Keratinocyte (primary cell): Measurements from ENCODE around the gene KRT24. TPM values are rescaled to one million over a fixed set of nuclear protein-coding genes. Genes with fewer than 3 reads are reported as not detected.
A peak's percentile ranks its signal among the peaks of the same experiment; 100 is the strongest.

Experiments used
- DNase-seq: peaks from one replicate; pipeline ENCODE4 v3.0.0-alpha.2; 2011; ENCODE audit warnings: low read depth, missing footprints, low spot score
- FAIRE-seq: peaks from 2 replicates; lab custom pipeline; 2011; peaks lifted over from hg19 to GRCh38; lab: Jason Lieb, UNC
- H2AFZ ChIP-seq: 2 replicates; pipeline ENCODE4 v1.6.0; 2012; ENCODE audit warnings: low read length, control low read depth, inconsistent platforms; ENCODE audit not compliant: control insufficient read depth
- H3K27ac ChIP-seq: 2 replicates; pipeline ENCODE4 v1.5.1; 2011; ENCODE audit warnings: low read length; ENCODE audit not compliant: control insufficient read depth, insufficient read depth
- H3K27me3 ChIP-seq: 3 replicates; pipeline ENCODE4 v1.6.0; 2011; ENCODE audit warnings: low read length; ENCODE audit not compliant: control insufficient read depth, insufficient read depth; ENCODE audit errors: extremely low read depth
- H3K36me3 ChIP-seq, 2 experiments: 2 replicates in 1 of 2; 3 replicates in 1 of 2; pipeline ENCODE4 v1.5.1; 2011; ENCODE audit warnings: low read length in 2 of 2, mild to moderate bottlenecking in 1 of 2; ENCODE audit not compliant: control insufficient read depth in 2 of 2, insufficient read depth in 2 of 2; ENCODE audit errors: extremely low read depth in 1 of 2
- H3K4me1 ChIP-seq: 3 replicates; pipeline ENCODE4 v1.5.1; 2011; ENCODE audit warnings: low read length; ENCODE audit not compliant: control insufficient read depth, insufficient read depth; ENCODE audit errors: extremely low read depth
- H3K4me2 ChIP-seq: 3 replicates; pipeline ENCODE4 v1.6.0; 2011; ENCODE audit warnings: low read depth, low read length; ENCODE audit not compliant: control insufficient read depth, insufficient read depth; ENCODE audit errors: extremely low read depth
- H3K4me3 ChIP-seq, 3 experiments: fragments of 200-600 bp in 1 of 3; sonication (generic) in 1 of 3; 2 replicates in 2 of 3; 3 replicates in 1 of 3; pipeline ENCODE4 v1.5.1; 2011 to 2016; ENCODE audit warnings: low read length in 3 of 3, mild to moderate bottlenecking in 3 of 3, control low read depth in 2 of 3, inconsistent platforms in 1 of 3, low read depth in 1 of 3, mixed read lengths in 1 of 3, mixed run types in 1 of 3, moderate library complexity in 1 of 3; ENCODE audit not compliant: control insufficient read depth in 2 of 3, insufficient read depth in 2 of 3; ENCODE audit errors: extremely low read depth in 1 of 3
- H3K79me2 ChIP-seq: 2 replicates; pipeline ENCODE4 v1.6.0; 2012; ENCODE audit warnings: low read length; ENCODE audit not compliant: control insufficient read depth, insufficient read depth
- H3K9ac ChIP-seq: 3 replicates; pipeline ENCODE4 v1.6.0; 2011; ENCODE audit warnings: low read length; ENCODE audit not compliant: control insufficient read depth, insufficient read depth; ENCODE audit errors: extremely low read depth
- H3K9me1 ChIP-seq: 3 replicates; pipeline ENCODE4 v1.6.0; 2011; ENCODE audit warnings: low read length; ENCODE audit not compliant: control insufficient read depth, insufficient read depth; ENCODE audit errors: extremely low read depth
- H3K9me3 ChIP-seq: 2 replicates; pipeline ENCODE4 v1.5.1; 2012; ENCODE audit warnings: low read depth, low read length; ENCODE audit not compliant: control insufficient read depth
- H4K20me1 ChIP-seq: 3 replicates; pipeline ENCODE4 v1.6.0; 2011; ENCODE audit warnings: low read length; ENCODE audit not compliant: control insufficient read depth, insufficient read depth; ENCODE audit errors: extremely low read depth
- EZH2 ChIP-seq: IDR thresholded peaks from one replicate; pipeline ENCODE4 v1.6.1; 2012; ENCODE audit warnings: inconsistent platforms, mild to moderate bottlenecking, low read length, moderate library complexity
- dilution Hi-C: fragments of 300-500 bp; cut with MboI; formaldehyde crosslinking; loops from one replicate; pipeline ENCODE4 v1.7.0; 2020; ENCODE audit warnings: low sequenced_read_pairs; ENCODE audit not compliant: extremely low pct_ligation_motif_present
- polyA plus RNA-seq, 5 experiments: library from polyadenylated mRNA; depleted of rRNA in 3 of 5; stranded (reverse) in 3 of 5; stranded (forward) in 1 of 5; unstranded in 1 of 5; fragments of >200 nt; gene quantifications; 1 replicate in 1 of 5; 2 replicates in 3 of 5; 3 replicates in 1 of 5; pipeline versions ENCODE4 v1.2.1 to v1.2.3, GENCODE V29; 2011 to 2012; ENCODE audit warnings: missing spikeins in 2 of 5, low read depth in 1 of 5, low replicate concordance in 1 of 5
- TF ChIP-seq, protein P1 (sequence below), 3 experiments: IDR thresholded peaks in 1 of 3; conservative IDR thresholded peaks in 1 of 3; optimal IDR thresholded peaks in 1 of 3; 2 replicates in 2 of 3; 3 replicates in 1 of 3; pipeline versions ENCODE3 to v1.5.1; 2011; ENCODE audit warnings: low read length in 3 of 3, mild to moderate bottlenecking in 3 of 3, moderate library complexity in 2 of 3, control low read depth in 1 of 3, inconsistent platforms in 1 of 3; ENCODE audit not compliant: insufficient read depth in 2 of 3; ENCODE audit errors: extremely low read depth in 1 of 3

Gene KRT24
- polyA plus RNA-seq, 1 donor (not counting 4 experiments of a cell fraction or from before 2014, with no cell fraction given), result 1.0 TPM

DNA sequence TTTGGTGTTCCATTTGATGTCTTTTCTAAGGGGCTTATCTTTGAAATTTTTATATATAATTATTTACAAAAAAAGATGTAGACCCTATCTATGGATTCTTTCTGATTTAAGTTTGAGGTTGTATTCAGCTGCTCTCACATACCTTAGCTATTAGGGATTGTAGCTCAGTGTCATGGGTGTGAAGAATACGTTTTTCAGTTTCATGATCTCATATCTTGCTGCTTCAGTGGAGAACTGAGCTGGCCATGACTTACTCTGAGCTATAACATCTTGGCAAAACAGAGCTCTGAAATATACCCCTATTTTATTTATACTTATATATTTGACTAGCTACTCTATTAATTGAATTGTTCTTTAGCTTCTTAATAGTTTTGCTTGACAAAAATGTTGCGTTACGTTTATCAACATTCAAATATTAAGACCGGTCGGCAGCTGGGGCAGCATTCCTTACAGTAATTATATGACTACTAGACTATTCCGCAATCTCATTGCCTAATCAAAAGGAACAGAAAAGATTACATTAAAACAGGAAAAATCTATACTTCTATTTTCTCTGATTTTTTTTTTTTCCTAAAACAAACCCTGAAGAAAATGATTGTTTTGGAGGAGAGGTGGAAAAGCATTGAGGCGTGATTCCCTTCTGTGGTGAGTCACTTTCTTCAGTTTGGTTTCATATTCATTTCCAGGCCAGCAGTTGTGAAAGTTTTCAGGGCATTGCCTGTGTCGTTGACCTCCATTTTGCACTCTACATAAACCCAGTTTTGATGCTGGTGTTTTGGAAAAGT, 24.1 kb upstream of the KRT24 start:
- DNase-seq, result no peak
- peaks cover 9% of the 10 kb centered on the region for H3K27me3 ChIP-seq
- no peaks in the 10 kb centered on the region for H3K79me2 ChIP-seq
- H3K9ac ChIP-seq, result no peak overlapping the region
- no peaks in the 10 kb centered on the region for H3K36me3 ChIP-seq
- no peak overlapping the region for H2AFZ ChIP-seq
- no peaks in the 10 kb centered on the region for H4K20me1 ChIP-seq
- no peaks in the 10 kb centered on the region for H3K9me1 ChIP-seq
- TF ChIP-seq, protein P1, sequence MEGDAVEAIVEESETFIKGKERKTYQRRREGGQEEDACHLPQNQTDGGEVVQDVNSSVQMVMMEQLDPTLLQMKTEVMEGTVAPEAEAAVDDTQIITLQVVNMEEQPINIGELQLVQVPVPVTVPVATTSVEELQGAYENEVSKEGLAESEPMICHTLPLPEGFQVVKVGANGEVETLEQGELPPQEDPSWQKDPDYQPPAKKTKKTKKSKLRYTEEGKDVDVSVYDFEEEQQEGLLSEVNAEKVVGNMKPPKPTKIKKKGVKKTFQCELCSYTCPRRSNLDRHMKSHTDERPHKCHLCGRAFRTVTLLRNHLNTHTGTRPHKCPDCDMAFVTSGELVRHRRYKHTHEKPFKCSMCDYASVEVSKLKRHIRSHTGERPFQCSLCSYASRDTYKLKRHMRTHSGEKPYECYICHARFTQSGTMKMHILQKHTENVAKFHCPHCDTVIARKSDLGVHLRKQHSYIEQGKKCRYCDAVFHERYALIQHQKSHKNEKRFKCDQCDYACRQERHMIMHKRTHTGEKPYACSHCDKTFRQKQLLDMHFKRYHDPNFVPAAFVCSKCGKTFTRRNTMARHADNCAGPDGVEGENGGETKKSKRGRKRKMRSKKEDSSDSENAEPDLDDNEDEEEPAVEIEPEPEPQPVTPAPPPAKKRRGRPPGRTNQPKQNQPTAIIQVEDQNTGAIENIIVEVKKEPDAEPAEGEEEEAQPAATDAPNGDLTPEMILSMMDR (optimal IDR thresholded peaks at IDR 0.05 in 1 of 3, IDR thresholded peaks at IDR 0.05 in 1 of 3, conservative IDR thresholded peaks at IDR 0.05 in 1 of 3; ENCODE audit: extremely low read depth in 1 of 3, insufficient read depth in 2 of 3, low read length in 3 of 3), result no peak
- TF ChIP-seq EZH2, result no peak
- H3K27ac ChIP-seq, result no peak overlapping the region
- dilution Hi-C loops, result no loop called here
- H3K4me1 ChIP-seq, result no peaks in the 10 kb centered on the region
- no peak overlapping the region for H3K4me3 ChIP-seq
- peak overlapping the region; percentile 12 for H3K4me2 ChIP-seq
- no peak for FAIRE-seq
- no peaks in the 10 kb centered on the region for H3K9me3 ChIP-seq

DNA sequence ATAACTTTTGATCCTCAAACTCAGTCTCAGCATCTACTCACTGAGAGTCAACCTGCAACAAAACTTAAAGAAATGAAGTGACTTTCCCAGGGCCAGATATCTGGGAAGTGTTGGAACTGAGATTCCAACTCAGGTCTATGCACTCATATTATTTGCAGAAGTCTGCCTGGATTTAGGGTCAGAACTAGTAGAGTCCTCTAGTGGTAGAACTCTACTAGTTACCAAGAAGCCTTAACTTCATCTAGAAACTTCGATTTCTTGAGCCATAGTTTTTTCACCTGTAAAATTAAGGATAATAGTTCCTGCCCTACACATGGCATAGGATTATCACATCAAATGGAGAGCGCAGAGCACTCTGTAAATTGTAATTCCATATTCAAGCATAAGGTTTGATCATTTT, 23.4 kb upstream of the KRT24 start:
- H2AFZ ChIP-seq, result no peak overlapping the region
- dilution Hi-C loops, result no loop called here

More for the DNA sequence above, 23.4 kb upstream of the KRT24 start:
- no peak for FAIRE-seq
- Histone ChIP-seq H3K27me3 (peaks cover 9% of the 10 kb centered on the region), H3K9me3 (no peaks in the 10 kb centered on the region), H3K4me1 (no peaks in the 10 kb centered on the region), H3K4me3 (no peak overlapping the region), H3K9ac (no peak overlapping the region), H3K9me1 (no peaks in the 10 kb centered on the region), H3K4me2 (no peak overlapping the region), H3K27ac (no peak overlapping the region), H3K36me3 (no peaks in the 10 kb centered on the region), H4K20me1 (no peaks in the 10 kb centered on the region), H3K79me2 (no peaks in the 10 kb centered on the region)
- TF ChIP-seq, protein P1 (optimal IDR thresholded peaks at IDR 0.05 in 1 of 3, IDR thresholded peaks at IDR 0.05 in 1 of 3, conservative IDR thresholded peaks at IDR 0.05 in 1 of 3; ENCODE audit: extremely low read depth in 1 of 3, insufficient read depth in 2 of 3, low read length in 3 of 3), result peak in 2 of 3 experiments; percentile 38 to 44
- no peak for TF ChIP-seq EZH2
- DNase-seq, result no peak
